ENCODE measurements around the gene HIC2.
"Not testable (repeated sequence)": the region's sequence is repeated elsewhere in the genome, so short reads cannot be mapped to it uniquely, and the experiment has no call there.

- TF ChIP-seq, protein P1, sequence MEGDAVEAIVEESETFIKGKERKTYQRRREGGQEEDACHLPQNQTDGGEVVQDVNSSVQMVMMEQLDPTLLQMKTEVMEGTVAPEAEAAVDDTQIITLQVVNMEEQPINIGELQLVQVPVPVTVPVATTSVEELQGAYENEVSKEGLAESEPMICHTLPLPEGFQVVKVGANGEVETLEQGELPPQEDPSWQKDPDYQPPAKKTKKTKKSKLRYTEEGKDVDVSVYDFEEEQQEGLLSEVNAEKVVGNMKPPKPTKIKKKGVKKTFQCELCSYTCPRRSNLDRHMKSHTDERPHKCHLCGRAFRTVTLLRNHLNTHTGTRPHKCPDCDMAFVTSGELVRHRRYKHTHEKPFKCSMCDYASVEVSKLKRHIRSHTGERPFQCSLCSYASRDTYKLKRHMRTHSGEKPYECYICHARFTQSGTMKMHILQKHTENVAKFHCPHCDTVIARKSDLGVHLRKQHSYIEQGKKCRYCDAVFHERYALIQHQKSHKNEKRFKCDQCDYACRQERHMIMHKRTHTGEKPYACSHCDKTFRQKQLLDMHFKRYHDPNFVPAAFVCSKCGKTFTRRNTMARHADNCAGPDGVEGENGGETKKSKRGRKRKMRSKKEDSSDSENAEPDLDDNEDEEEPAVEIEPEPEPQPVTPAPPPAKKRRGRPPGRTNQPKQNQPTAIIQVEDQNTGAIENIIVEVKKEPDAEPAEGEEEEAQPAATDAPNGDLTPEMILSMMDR (IDR thresholded peaks at IDR 0.05): not testable (repeated sequence)
- not testable (repeated sequence) for TF ChIP-seq POLR2A, POLR2AphosphoS5 (IDR thresholded peaks at IDR 0.05)
Observed at GRCh38 chr22:21416375-21416774, 796 bp upstream of the HIC2 start.
